ENCODE results near the gene TBCK. TPM values are rescaled to one million over a fixed set of nuclear protein-coding genes. Genes with fewer than 3 reads are reported as not detected.
A peak's percentile ranks its signal among the peaks of the same experiment; 100 is the strongest.

The TBCK gene
- total RNA-seq (10 to 100 TPM; 22.2 to 25.5 TPM), polyA plus RNA-seq (1 to 10 TPM; 4.9 to 9.4 TPM)

GRCh38 chr4:106315968-106316772, at the start of gene TBCK, which contains the start of gene AIMP1:
TBCK (minus strand) TSS chr4:106316209; CDS start chr4:106308960, 7,249 bp downstream.
AIMP1 (plus strand) TSS chr4:106316550; CDS start chr4:106325010, 8,460 bp downstream.
- under 1% methylated on average over 44 of the region's 44 CpGs for WGBS
- Histone ChIP-seq H3K36me3 (ENCODE audit: control insufficient read depth in 4 of 4, insufficient read depth in 3 of 4, low read depth in 1 of 4, low read length in 3 of 4) (no peaks in the 10 kb centered on the region), H3K9me3 (ENCODE audit: control insufficient read depth in 4 of 4, low read length in 3 of 4) (no peaks in the 10 kb centered on the region), H3K9ac (ENCODE audit: low read depth in 1 of 2, low read length in 2 of 2) (peak within 1 kb of the TSS; percentile 95 to 96), H3K4me1 (ENCODE audit: control insufficient read depth in 4 of 4, insufficient read depth in 4 of 4, low read length in 3 of 4) (peaks cover 4 to 25% (median 24%) of the 10 kb centered on the region in 4 donors), H3K27ac (ENCODE audit: low read depth in 1 of 2, low read length in 2 of 2) (peak within 1 kb of the TSS; percentile 97), H3K27me3 (ENCODE audit: control insufficient read depth in 4 of 4, insufficient read depth in 4 of 4, low read length in 3 of 4) (no peaks in the 10 kb centered on the region), H3K4me3 (ENCODE audit: low read depth in 1 of 3, low read length in 3 of 3) (peak within 1 kb of the TSS; percentile 72 to 97 (median 73))
- DNase-seq (ENCODE audit: low spot score), result peak; percentile 87
- peak; percentile 72 for TF ChIP-seq REST (IDR thresholded peaks at IDR 0.05)
- TF ChIP-seq MAX (IDR thresholded peaks at IDR 0.05), result peak; percentile 74
- TF ChIP-seq SP1 (IDR thresholded peaks at IDR 0.05), result peak; percentile 66
- TF ChIP-seq ZBTB33 (IDR thresholded peaks at IDR 0.05), result no peak
- TF ChIP-seq ATF3 (IDR thresholded peaks at IDR 0.05), result peak; percentile 51
- TF ChIP-seq RXRA (IDR thresholded peaks at IDR 0.05), result peak; percentile 41 to 55
- peak; percentile 71 for TF ChIP-seq TAF1 (conservative IDR thresholded peaks at IDR 0.05)
- TF ChIP-seq YY1 (IDR thresholded peaks at IDR 0.05), result peak; percentile 82
- TF ChIP-seq JUND (IDR thresholded peaks at IDR 0.05), result no peak
- peak in 1 of 2 donors; percentile 81 for TF ChIP-seq GABPA (IDR thresholded peaks at IDR 0.05 in 1 of 2, conservative IDR thresholded peaks at IDR 0.05 in 1 of 2)
- TF ChIP-seq HNF4A (conservative IDR thresholded peaks at IDR 0.05), result peak; percentile 34 to 44
- TF ChIP-seq NR2F2 (IDR thresholded peaks at IDR 0.05), result no peak
- TF ChIP-seq RAD21 (IDR thresholded peaks at IDR 0.05), result peak; percentile 16 to 38
- TF ChIP-seq FOXA2 (IDR thresholded peaks at IDR 0.05), result no peak

- 77% methylated on average over 1 of the region's 1 CpG for WGBS
- Histone ChIP-seq H3K9me3 (ENCODE audit: control insufficient read depth in 4 of 4, low read length in 3 of 4) (no peaks in the 10 kb centered on the region), H3K27ac (ENCODE audit: low read depth in 1 of 2, low read length in 2 of 2) (no peak overlapping the region), H3K4me1 (ENCODE audit: control insufficient read depth in 4 of 4, insufficient read depth in 4 of 4, low read length in 3 of 4) (no peaks in the 10 kb centered on the region), H3K9ac (ENCODE audit: low read depth in 1 of 2, low read length in 2 of 2) (no peak overlapping the region), H3K36me3 (ENCODE audit: control insufficient read depth in 4 of 4, insufficient read depth in 3 of 4, low read depth in 1 of 4, low read length in 3 of 4) (no peaks in the 10 kb centered on the region), H3K27me3 (ENCODE audit: control insufficient read depth in 4 of 4, insufficient read depth in 4 of 4, low read length in 3 of 4) (peaks cover 0 to 2% (median 0%) of the 10 kb centered on the region in 4 donors), H3K4me3 (ENCODE audit: low read depth in 1 of 3, low read length in 3 of 3) (no peak overlapping the region)
- TF ChIP-seq RAD21 (IDR thresholded peaks at IDR 0.05) (no peak), HNF4A (conservative IDR thresholded peaks at IDR 0.05) (no peak), JUND (IDR thresholded peaks at IDR 0.05) (peak; percentile 56 to 70), RXRA (IDR thresholded peaks at IDR 0.05) (no peak)
- no peak for DNase-seq (ENCODE audit: low spot score)
These were observed 49.6 kb upstream of the TBCK start for GRCh38 chr4:106365613-106366012.

Data from liver (tissue), 9 donors.